Islet of Langerhans (tissue), 1 donor: ENCODE results near the gene ARHGAP19.
"Not testable (repeated sequence)": the region's sequence is repeated elsewhere in the genome, so short reads cannot be mapped to it uniquely, and the experiment has no call there.

ENCODE experiments used
- FAIRE-seq: peaks from one replicate; lab custom pipeline; 2011; peaks lifted over from hg19 to GRCh38; lab: Jason Lieb, UNC

ARHGAP19 gene

GRCh38 chr10:97279121-97279815 is 13.2 kb downstream of the ARHGAP19 start:
- FAIRE-seq = no peak

- peak; percentile 96 for FAIRE-seq
Observed at GRCh38 chr10:97278491-97278989, 13.9 kb downstream of the ARHGAP19 start.

GRCh38 chr10:97277551-97277950 is 14.9 kb downstream of the ARHGAP19 start:
- FAIRE-seq = no peak

GRCh38 chr10:97274828-97275227 is 17.6 kb downstream of the ARHGAP19 start:
- FAIRE-seq = no peak

GRCh38 chr10:97273700-97274099 is 18.7 kb downstream of the ARHGAP19 start:
- no peak for FAIRE-seq

GRCh38 chr10:97270523-97271154 is 21.8 kb downstream of the ARHGAP19 start:
- peak; percentile 9 for FAIRE-seq

- FAIRE-seq = no peak
Observed at GRCh38 chr10:97267671-97268070, 24.8 kb downstream of the ARHGAP19 start.

- not testable (repeated sequence) for FAIRE-seq
Observed at GRCh38 chr10:97265095-97265494, 27.3 kb downstream of the ARHGAP19 start.

- no peak for FAIRE-seq
Observed at GRCh38 chr10:97263971-97264370, 28.5 kb downstream of the ARHGAP19 start.

- no peak for FAIRE-seq
Observed at GRCh38 chr10:97261656-97262055, 30.8 kb downstream of the ARHGAP19 start.

GRCh38 chr10:97261183-97261582 is 31.3 kb downstream of the ARHGAP19 start:
- no peak for FAIRE-seq

- no peak for FAIRE-seq
Observed at GRCh38 chr10:97259119-97259518, 33.3 kb downstream of the ARHGAP19 start.

- FAIRE-seq = no peak
Observed at GRCh38 chr10:97256356-97256755, 36.1 kb downstream of the ARHGAP19 start.

GRCh38 chr10:97255512-97256293 is 36.7 kb downstream of the ARHGAP19 start:
- no peak for FAIRE-seq

GRCh38 chr10:97254694-97255093 is 37.7 kb downstream of the ARHGAP19 start:
- FAIRE-seq = no peak

GRCh38 chr10:97250952-97251351 is 41.5 kb downstream of the ARHGAP19 start:
- FAIRE-seq = no peak

GRCh38 chr10:97243836-97244235 is 48.6 kb downstream of the ARHGAP19 start:
- no peak for FAIRE-seq

- FAIRE-seq = no peak
Observed at GRCh38 chr10:97238855-97239254, 53.6 kb downstream of the ARHGAP19 start.

- no peak for FAIRE-seq
Observed at GRCh38 chr10:97235353-97235752, 57.1 kb downstream of the ARHGAP19 start.

- peak; percentile 99 for FAIRE-seq
Observed at GRCh38 chr10:97234400-97234799, 58.0 kb downstream of the ARHGAP19 start.

- FAIRE-seq = no peak
Observed at GRCh38 chr10:97230146-97230545, 62.3 kb downstream of the ARHGAP19 start.

- FAIRE-seq = peak; percentile 74
Observed at GRCh38 chr10:97229322-97230015, 63.0 kb downstream of the ARHGAP19 start.
